Measurements from ENCODE around the gene SPDYE1. TPM values are rescaled to one million over a fixed set of nuclear protein-coding genes. Genes with fewer than 3 reads are reported as not detected.
"Not testable (repeated sequence)": the region's sequence is repeated elsewhere in the genome, so short reads cannot be mapped to it uniquely, and the experiment has no call there.

Gene SPDYE1
- total RNA-seq, 1 experiment from 2014 or later, result not detected

- H3K27ac ChIP-seq (ENCODE audit: low read length); CTCF ChIA-PET; in situ Hi-C loops (cut with HindIII; ENCODE audit: low pct_unique_long_range_greater_than_20kb, low sequenced_read_pairs); ATAC-seq; POLR2A ChIA-PET; intact Hi-C loops (cut with micrococcal nuclease; ENCODE audit: unreplicated experiment); H3K4me1 ChIP-seq (ENCODE audit: control insufficient read depth, insufficient read depth, low read length); DNase-seq (ENCODE audit: low read depth, low spot score); H3K36me3 ChIP-seq (ENCODE audit: control insufficient read depth, insufficient read depth, low read length); BruUV-seq (replicated peaks); H3K27me3 ChIP-seq (ENCODE audit: control insufficient read depth, insufficient read depth, low read length); H3K4me3 ChIP-seq (ENCODE audit: low read depth in 2 of 2, low read length in 2 of 2); H3K9me3 ChIP-seq (ENCODE audit: control insufficient read depth, insufficient read depth, low read depth, low read length): not testable (repeated sequence)
Observed at GRCh38 chr7:43966392-43966791, 31.3 kb upstream of the SPDYE1 start.

GRCh38 chr7:43968172-43969040 lies 29.3 kb upstream of the SPDYE1 start:
- in situ Hi-C loops (cut with HindIII; ENCODE audit: low pct_unique_long_range_greater_than_20kb, low sequenced_read_pairs); BruUV-seq (replicated peaks); POLR2A ChIA-PET; H3K9me3 ChIP-seq (ENCODE audit: control insufficient read depth, insufficient read depth, low read depth, low read length); H3K4me1 ChIP-seq (ENCODE audit: control insufficient read depth, insufficient read depth, low read length); intact Hi-C loops (cut with micrococcal nuclease; ENCODE audit: unreplicated experiment); H3K4me3 ChIP-seq (ENCODE audit: low read depth in 2 of 2, low read length in 2 of 2); DNase-seq (ENCODE audit: low read depth, low spot score); H3K36me3 ChIP-seq (ENCODE audit: control insufficient read depth, insufficient read depth, low read length); CTCF ChIA-PET; H3K27me3 ChIP-seq (ENCODE audit: control insufficient read depth, insufficient read depth, low read length); H3K27ac ChIP-seq (ENCODE audit: low read length): not testable (repeated sequence)
- peak; percentile 69 for ATAC-seq

- POLR2A ChIA-PET, result not testable (repeated sequence)
Observed at GRCh38 chr7:43969586-43969985, 28.1 kb upstream of the SPDYE1 start.

DNA sequence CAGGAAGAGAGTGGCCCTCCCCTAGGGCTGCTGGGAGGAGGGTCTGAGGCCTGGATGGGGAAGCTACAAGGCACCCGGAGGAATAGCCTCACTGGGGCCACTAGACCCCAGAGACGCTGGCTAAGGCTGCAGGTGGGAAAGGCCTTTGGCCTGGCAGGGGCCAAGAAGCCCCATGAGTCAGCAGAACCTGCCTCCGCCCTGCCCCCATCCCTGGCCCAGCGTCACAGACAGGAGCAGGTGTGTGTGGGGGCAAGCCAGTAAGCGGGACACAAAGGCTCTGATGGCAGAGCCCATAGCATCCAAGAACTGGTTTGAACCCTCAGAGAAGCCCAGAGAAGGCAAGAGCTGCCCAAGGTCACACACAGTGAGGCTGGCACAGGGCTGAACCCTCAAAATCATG lies 27.0 kb upstream of the SPDYE1 start:
- BruUV-seq (replicated peaks); intact Hi-C loops (cut with micrococcal nuclease; ENCODE audit: unreplicated experiment): not testable (repeated sequence)

More at GRCh38 chr7:43969586-43969985, 28.1 kb upstream of the SPDYE1 start:
- H3K27ac ChIP-seq (ENCODE audit: low read length); H3K9me3 ChIP-seq (ENCODE audit: control insufficient read depth, insufficient read depth, low read depth, low read length); H3K4me3 ChIP-seq (ENCODE audit: low read depth in 2 of 2, low read length in 2 of 2); CTCF ChIA-PET; H3K36me3 ChIP-seq (ENCODE audit: control insufficient read depth, insufficient read depth, low read length); DNase-seq (ENCODE audit: low read depth, low spot score); intact Hi-C loops (cut with micrococcal nuclease; ENCODE audit: unreplicated experiment); H3K4me1 ChIP-seq (ENCODE audit: control insufficient read depth, insufficient read depth, low read length); BruUV-seq (replicated peaks); in situ Hi-C loops (cut with HindIII; ENCODE audit: low pct_unique_long_range_greater_than_20kb, low sequenced_read_pairs); H3K27me3 ChIP-seq (ENCODE audit: control insufficient read depth, insufficient read depth, low read length); ATAC-seq: not testable (repeated sequence)

DNA sequence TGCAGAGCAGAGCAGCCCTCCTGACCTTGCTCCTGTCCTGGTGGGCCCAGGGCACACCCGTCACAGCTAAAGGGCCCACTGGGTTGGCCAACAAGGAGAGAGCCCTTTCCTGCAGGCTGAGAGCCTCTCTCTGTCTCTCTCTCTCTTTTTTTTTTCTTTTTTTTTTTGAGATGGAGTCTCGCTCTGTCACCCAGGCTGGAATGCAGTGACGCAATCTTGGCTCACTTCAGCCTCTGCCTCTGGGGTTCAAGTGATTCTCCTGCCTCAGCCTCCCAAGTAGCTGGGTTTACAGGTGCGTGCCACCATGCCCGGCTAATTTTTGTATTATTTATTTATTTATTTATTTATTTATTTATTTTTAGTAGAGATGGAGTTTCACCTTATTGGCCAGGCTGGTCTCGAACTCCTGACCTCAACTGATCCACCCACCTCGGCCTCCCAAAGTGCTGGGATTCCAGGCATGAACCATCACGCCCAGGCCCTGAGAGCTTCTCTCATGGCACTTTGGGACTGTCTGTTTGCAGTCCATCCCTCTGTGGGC lies 23.6 kb upstream of the SPDYE1 start:
- H3K27me3 ChIP-seq (ENCODE audit: control insufficient read depth, insufficient read depth, low read length); H3K4me3 ChIP-seq (ENCODE audit: low read depth in 2 of 2, low read length in 2 of 2); CTCF ChIA-PET; intact Hi-C loops (cut with micrococcal nuclease; ENCODE audit: unreplicated experiment); BruUV-seq (replicated peaks); in situ Hi-C loops (cut with HindIII; ENCODE audit: low pct_unique_long_range_greater_than_20kb, low sequenced_read_pairs); H3K27ac ChIP-seq (ENCODE audit: low read length); DNase-seq (ENCODE audit: low read depth, low spot score); ATAC-seq; H3K9me3 ChIP-seq (ENCODE audit: control insufficient read depth, insufficient read depth, low read depth, low read length); H3K36me3 ChIP-seq (ENCODE audit: control insufficient read depth, insufficient read depth, low read length); H3K4me1 ChIP-seq (ENCODE audit: control insufficient read depth, insufficient read depth, low read length): not testable (repeated sequence)
- POLR2A ChIA-PET, result interaction anchor here (0.6 kb wide), 1 partner anchor 343 kb away, joined by 8 read pairs; no protein-coding TSS in a partner anchor

More for the DNA sequence above, 27.0 kb upstream of the SPDYE1 start:
- H3K4me3 ChIP-seq (ENCODE audit: low read depth in 2 of 2, low read length in 2 of 2); H3K27me3 ChIP-seq (ENCODE audit: control insufficient read depth, insufficient read depth, low read length); H3K9me3 ChIP-seq (ENCODE audit: control insufficient read depth, insufficient read depth, low read depth, low read length); ATAC-seq; H3K36me3 ChIP-seq (ENCODE audit: control insufficient read depth, insufficient read depth, low read length); DNase-seq (ENCODE audit: low read depth, low spot score); H3K4me1 ChIP-seq (ENCODE audit: control insufficient read depth, insufficient read depth, low read length); POLR2A ChIA-PET; in situ Hi-C loops (cut with HindIII; ENCODE audit: low pct_unique_long_range_greater_than_20kb, low sequenced_read_pairs); CTCF ChIA-PET; H3K27ac ChIP-seq (ENCODE audit: low read length): not testable (repeated sequence)

GRCh38 chr7:43974725-43975482 lies 22.8 kb upstream of the SPDYE1 start:
- DNase-seq (ENCODE audit: low read depth, low spot score); in situ Hi-C loops (cut with HindIII; ENCODE audit: low pct_unique_long_range_greater_than_20kb, low sequenced_read_pairs); BruUV-seq (replicated peaks); POLR2A ChIA-PET; H3K4me1 ChIP-seq (ENCODE audit: control insufficient read depth, insufficient read depth, low read length); CTCF ChIA-PET; H3K36me3 ChIP-seq (ENCODE audit: control insufficient read depth, insufficient read depth, low read length); ATAC-seq; H3K27me3 ChIP-seq (ENCODE audit: control insufficient read depth, insufficient read depth, low read length); H3K27ac ChIP-seq (ENCODE audit: low read length); intact Hi-C loops (cut with micrococcal nuclease; ENCODE audit: unreplicated experiment); H3K9me3 ChIP-seq (ENCODE audit: control insufficient read depth, insufficient read depth, low read depth, low read length); H3K4me3 ChIP-seq (ENCODE audit: low read depth in 2 of 2, low read length in 2 of 2): not testable (repeated sequence)
